ENCODE data around the gene ZNF185. TPM values are rescaled to one million over a fixed set of nuclear protein-coding genes. Genes with fewer than 3 reads are reported as not detected.

Gene ZNF185
- total and polyA plus RNA-seq, 2 of the 8 experiments (the other 6 are each of a cell fraction or from before 2014, with no cell fraction given), result 15.6 to 20.1 TPM

DNA sequence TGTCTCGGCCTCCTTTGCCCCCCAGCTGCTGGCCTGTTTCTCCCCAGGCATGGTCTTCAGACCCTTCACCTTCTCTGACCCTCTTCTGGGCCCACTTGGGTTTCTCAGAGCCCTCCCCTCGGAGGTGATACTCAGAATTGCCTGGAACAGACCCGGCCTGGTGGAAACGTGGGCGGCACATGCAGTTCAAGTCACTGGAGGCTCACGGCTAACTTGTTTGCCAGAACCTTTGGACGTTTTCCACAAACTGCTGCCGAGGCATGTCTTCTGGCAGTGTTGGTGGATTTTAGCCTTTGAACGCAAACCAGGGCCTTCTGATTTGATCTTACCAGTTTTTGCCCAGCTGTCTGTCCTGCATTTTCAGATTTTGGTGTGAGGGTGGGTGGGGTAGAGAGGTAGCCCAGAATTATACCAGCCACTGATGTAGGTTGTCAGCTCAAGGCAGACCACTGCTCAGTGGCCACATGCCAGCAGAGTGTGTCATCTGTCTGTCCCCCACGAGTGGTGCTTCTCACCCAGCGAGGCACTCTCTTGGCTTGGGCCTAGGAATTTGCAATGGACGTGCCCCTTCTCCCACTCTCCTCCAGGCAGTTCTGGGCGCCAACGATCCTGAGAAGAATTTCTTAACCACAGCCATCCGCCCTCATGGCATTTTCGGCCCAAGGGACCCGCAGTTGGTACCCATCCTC, 32.5 kb upstream of the ZNF185 start:
- no peak for FAIRE-seq
- Histone ChIP-seq H2BK5ac (ENCODE audit: low read depth, low read length) (no peak overlapping the region), H3K9me3 (ENCODE audit: insufficient read depth in 2 of 2, low read depth in 1 of 2, low read length in 1 of 2) (no peaks in the 10 kb centered on the region), H3K23me2 (ENCODE audit: low read depth, low read length) (no peaks in the 10 kb centered on the region), H3K18ac (ENCODE audit: extremely low read depth, low read length) (no peak overlapping the region), H3K14ac (ENCODE audit: insufficient read length) (no peak overlapping the region), H2AFZ (ENCODE audit: low read length) (no peak overlapping the region), H3K4me2 (ENCODE audit: insufficient read depth in 1 of 2, low read depth in 2 of 2, low read length in 2 of 2) (no peak overlapping the region), H3K27me3 (replicated peaks in 1 of 4; ENCODE audit: control insufficient read depth in 3 of 4, extremely low read depth in 1 of 4, insufficient read depth in 3 of 4, low read length in 3 of 4) (no peaks in the 10 kb centered on the region), H2BK12ac (ENCODE audit: low read depth, low read length) (no peak overlapping the region), H2BK15ac (ENCODE audit: low read length) (no peak overlapping the region), H3K4me1 (replicated peaks in 1 of 4; ENCODE audit: control insufficient read depth in 3 of 4, insufficient read depth in 4 of 4, low read length in 3 of 4) (no peaks in the 10 kb centered on the region), H4K5ac (ENCODE audit: insufficient read length, low read depth, low read length) (no peak overlapping the region), H2AK5ac (ENCODE audit: low read depth, low read length) (no peak overlapping the region), H4K91ac (replicated peaks; ENCODE audit: insufficient read length, low read length) (no peak overlapping the region), H2BK120ac (replicated peaks; ENCODE audit: low read depth, low read length) (no peak overlapping the region), H3K56ac (replicated peaks; ENCODE audit: insufficient read length, low read depth, low read length) (no peak overlapping the region), H4K8ac (ENCODE audit: extremely low read depth, insufficient read depth, low read length) (peak overlapping the region; percentile 71; the same call in 1 of the 2 replicates), H3K27ac (ENCODE audit: low read depth, low read length) (no peak overlapping the region), H3K9ac (replicated peaks in 1 of 4; ENCODE audit: extremely low read depth in 1 of 4, low read depth in 3 of 4, low read length in 3 of 4) (no peak overlapping the region), H3K4ac (replicated peaks; ENCODE audit: insufficient read length, low read depth, low read length) (no peak overlapping the region), H3K79me1 (ENCODE audit: low read depth, low read length) (no peaks in the 10 kb centered on the region), H3K4me3 (ENCODE audit: extremely low read depth in 1 of 4, insufficient read depth in 2 of 4, low read depth in 3 of 4, low read length in 4 of 4) (no peak overlapping the region), H3K36me3 (ENCODE audit: control insufficient read depth in 2 of 4, insufficient read depth in 4 of 4, low read length in 3 of 4) (peaks cover 3 to 49% (median 16%) of the 10 kb centered on the region in 4 experiments; a peak in 6 of 8 replicates), H3K23ac (ENCODE audit: insufficient read length) (no peak overlapping the region), H3K79me2 (ENCODE audit: control insufficient read depth in 1 of 2, insufficient read depth in 2 of 2, low read length in 2 of 2) (no peaks in the 10 kb centered on the region), H2BK20ac (ENCODE audit: low read length) (no peak overlapping the region), H4K20me1 (replicated peaks in 1 of 2; ENCODE audit: control insufficient read depth in 1 of 2, insufficient read depth in 2 of 2, low read length in 2 of 2) (peaks cover 0 to 4% of the 10 kb centered on the region in 2 experiments)
- DNase-seq (ENCODE audit: low read depth in 1 of 2, low spot score in 2 of 2), result no peak
- ChIA-PET CTCF (ENCODE audit: partially characterized antibody) (no interaction called here), POLR2A (ENCODE audit: partially characterized antibody) (no interaction called here)
- WGBS, 2 experiments (ENCODE audit: extremely low coverage in 1 of 2, insufficient coverage in 1 of 2, insufficient read length in 1 of 2, insufficient replicate concordance in 2 of 2, low coverage in 1 of 2, low lambda C conversion rate in 2 of 2, missing lambda C conversion rate in 1 of 2), result 92% methylated on average over 10 of the region's 17 CpGs; no CpG with 5 or more reads in 1 of the 2 experiments
- TF ChIP-seq FOSL1 (IDR thresholded peaks at IDR 0.05; ENCODE audit: insufficient read depth, low read depth, low read length), result no peak
- TF ChIP-seq SUZ12 (IDR thresholded peaks at IDR 0.05; ENCODE audit: low read length), result no peak
- TF ChIP-seq EZH2 (IDR thresholded peaks at IDR 0.05; ENCODE audit: low read depth, low read length, severe bottlenecking), result no peak
- no peak for TF ChIP-seq NRF1 (IDR thresholded peaks at IDR 0.05; ENCODE audit: low read depth, low read length)
- no peak for TF ChIP-seq ASH2L (IDR thresholded peaks at IDR 0.05; ENCODE audit: low read length)
- TF ChIP-seq EP300 (IDR thresholded peaks at IDR 0.05; ENCODE audit: borderline replicate concordance in 1 of 2, low read depth in 2 of 2, low read length in 2 of 2), result no peak

All from H1 (cell line).